Naive thymus-derived CD4-positive, alpha-beta T cell (primary cell): ENCODE measurements around the gene NDN. TPM values are rescaled to one million over a fixed set of nuclear protein-coding genes. Genes with fewer than 3 reads are reported as not detected.

ENCODE experiments used
- ATAC-seq: fragments of 150-1000 bp; cut with Tn5 transposase; 2 replicates; pipeline ENCODE4 v1.10.0; 2021; ENCODE audit warnings: mild to moderate bottlenecking, moderate library complexity
- CTCF ChIA-PET: fragments of 350-600 bp; sonication (Branson Sonifier 250); formaldehyde crosslinking; loops from one replicate; lab custom pipeline; 2021; ENCODE audit warnings: antibody characterized with exemption; lab: Charles Lee
- POLR2A ChIA-PET: fragments of 350-600 bp; sonication (Branson Sonifier 250); formaldehyde crosslinking; loops from one replicate; lab custom pipeline; 2021; ENCODE audit warnings: antibody characterized with exemption, inconsistent platforms; lab: Charles Lee
- DNase-seq, 9 donors: peaks; one replicate each; pipeline versions ENCODE4 v3.0.0 to v3.0.0-alpha.2; 2020 to 2022; ENCODE audit warnings: mixed read lengths in 1 of 9
- H3K27ac ChIP-seq: one replicate; pipeline ENCODE4 v1.7.0; 2013; ENCODE audit warnings: mild to moderate bottlenecking, low read depth, low read length, moderate library complexity
- H3K27me3 ChIP-seq, 2 donors: one replicate each; pipeline ENCODE4 v1.7.0; 2013; ENCODE audit warnings: low read length in 2 of 2, mild to moderate bottlenecking in 2 of 2, moderate library complexity in 2 of 2; ENCODE audit not compliant: control insufficient read depth in 2 of 2, insufficient read depth in 2 of 2
- H3K36me3 ChIP-seq, 3 experiments: 1 replicate in 2 of 3; 2 replicates in 1 of 3; pipeline ENCODE4 v1.7.0; 2013; ENCODE audit warnings: low read length in 3 of 3, mild to moderate bottlenecking in 3 of 3, moderate library complexity in 1 of 3; ENCODE audit not compliant: insufficient read depth in 3 of 3, control insufficient read depth in 2 of 3
- H3K4me1 ChIP-seq, 2 donors: one replicate each; pipeline ENCODE4 v1.7.0; 2013; ENCODE audit warnings: low read length in 2 of 2, mild to moderate bottlenecking in 2 of 2, moderate library complexity in 1 of 2; ENCODE audit not compliant: control insufficient read depth in 2 of 2, insufficient read depth in 2 of 2
- H3K4me3 ChIP-seq: 2 replicates; pipeline ENCODE4 v1.7.0; 2013; ENCODE audit warnings: mild to moderate bottlenecking, low read length
- H3K9me3 ChIP-seq, 3 experiments: 1 replicate in 2 of 3; 2 replicates in 1 of 3; pipeline ENCODE4 v1.7.0; 2013; ENCODE audit warnings: low read length in 3 of 3; ENCODE audit not compliant: control insufficient read depth in 2 of 3
- H3K27ac Mint-ChIP-seq, 9 donors: one replicate each; pipeline ENCODE4 v1.8.0; 2020 to 2022; ENCODE audit warnings: mixed read lengths in 9 of 9, mild to moderate bottlenecking in 8 of 9, moderate library complexity in 5 of 9, inconsistent platforms in 2 of 9
- H3K27me3 Mint-ChIP-seq, 5 donors: one replicate each; pipeline ENCODE4 v1.8.0; 2021 to 2022; ENCODE audit warnings: mixed read lengths in 5 of 5, mild to moderate bottlenecking in 1 of 5
- H3K36me3 Mint-ChIP-seq, 5 donors: one replicate each; pipeline ENCODE4 v1.8.0; 2020 to 2022; ENCODE audit warnings: mixed read lengths in 5 of 5, mild to moderate bottlenecking in 3 of 5, inconsistent platforms in 1 of 5
- H3K4me1 Mint-ChIP-seq, 7 donors: one replicate each; pipeline ENCODE4 v1.8.0; 2020 to 2022; ENCODE audit warnings: mixed read lengths in 7 of 7, mild to moderate bottlenecking in 3 of 7, inconsistent platforms in 1 of 7
- H3K4me3 Mint-ChIP-seq, 10 donors: one replicate each; pipeline ENCODE4 v1.8.0; 2020 to 2022; ENCODE audit warnings: mild to moderate bottlenecking in 10 of 10, mixed read lengths in 10 of 10, moderate library complexity in 6 of 10, inconsistent platforms in 2 of 10
- H3K9me3 Mint-ChIP-seq, 11 donors: one replicate each; pipeline ENCODE4 v1.8.0; 2020 to 2022; ENCODE audit warnings: mixed read lengths in 11 of 11, mild to moderate bottlenecking in 4 of 11, inconsistent platforms in 1 of 11, moderate library complexity in 1 of 11
- intact Hi-C, 2 donors: fragments of 100-400 bp; cut with micrococcal nuclease; formaldehyde crosslinking; loops; one replicate each; pipeline ENCODE4 v1.15.1; 2023
- polyA plus RNA-seq, 2 donors: library from polyadenylated mRNA; unstranded; fragments of 300-500 nt; fragmentation: Illumina TruSeq; gene quantifications; one replicate each; pipeline ENCODE4 v1.2.3, GENCODE V29; 2021
- total RNA-seq, 6 experiments: library from RNA in 5 of 6; stranded (reverse) in 5 of 6; gene quantifications; 1 replicate in 5 of 6; 2 replicates in 1 of 6; pipeline ENCODE4 v1.2.3 and lab custom pipeline; 2021 to 2026

The NDN gene
- total and polyA plus RNA-seq, 7 experiments from 2014 or later = 0.21 to 2.8 (median 0.56) TPM; not detected in 3

DNA sequence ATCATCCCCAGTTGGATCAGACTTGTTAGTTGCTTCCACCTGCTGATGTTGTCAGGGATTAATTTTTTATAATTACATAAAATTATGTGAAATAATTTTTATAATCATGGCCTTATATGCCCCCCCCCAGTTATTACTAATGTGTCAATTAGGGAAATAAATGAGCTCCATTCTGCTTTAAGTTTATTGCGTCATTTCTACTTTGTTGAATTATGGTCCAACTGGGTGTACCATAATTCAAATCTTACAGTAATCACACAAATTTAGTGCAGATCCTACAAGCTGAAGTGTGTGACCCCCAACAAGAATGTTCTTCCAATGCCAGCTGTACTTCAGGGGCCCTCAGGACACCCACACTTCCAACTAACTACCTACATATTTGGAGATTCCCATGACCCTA, 7.5 kb upstream of the NDN start:
- ChIA-PET POLR2A (no interaction called here), CTCF (no interaction called here)
- intact Hi-C loops = no loop called here
- Mint-ChIP-seq H3K4me3 (no peak overlapping the region), H3K27ac (no peak overlapping the region), H3K4me1 (peaks cover 0 to 3% (median 0%) of the 10 kb centered on the region in 7 donors), H3K36me3 (no peaks in the 10 kb centered on the region), H3K27me3 (peaks cover 0 to 4% (median 0%) of the 10 kb centered on the region in 5 donors), H3K9me3 (peaks cover 0 to 20% (median 0%) of the 10 kb centered on the region in 11 donors)
- Histone ChIP-seq H3K4me3 (no peak overlapping the region), H3K27ac (no peak overlapping the region), H3K36me3 (no peaks in the 10 kb centered on the region), H3K9me3 (no peaks in the 10 kb centered on the region), H3K4me1 (no peaks in the 10 kb centered on the region), H3K27me3 (no peaks in the 10 kb centered on the region)
- ATAC-seq (no peak), DNase-seq (no peak)

- H3K27ac ChIP-seq = no peak overlapping the region
- no peaks in the 10 kb centered on the region for H3K36me3 ChIP-seq
- no peak overlapping the region for H3K27ac Mint-ChIP-seq
- no peaks in the 10 kb centered on the region for H3K9me3 ChIP-seq
- CTCF ChIA-PET = no interaction called here
- intact Hi-C loops = no loop called here
- peaks cover 0 to 18% (median 0%) of the 10 kb centered on the region in 11 donors for H3K9me3 Mint-ChIP-seq
- H3K4me3 Mint-ChIP-seq = no peak overlapping the region
- no peaks in the 10 kb centered on the region for H3K36me3 Mint-ChIP-seq
- H3K4me3 ChIP-seq = no peak overlapping the region
- no peak for ATAC-seq
- DNase-seq = no peak
- no peaks in the 10 kb centered on the region for H3K27me3 ChIP-seq
- H3K4me1 Mint-ChIP-seq = peaks cover 0 to 3% (median 0%) of the 10 kb centered on the region in 7 donors
- H3K27me3 Mint-ChIP-seq = peaks cover 2 to 10% (median 4%) of the 10 kb centered on the region in 5 donors
- POLR2A ChIA-PET = no interaction called here
- no peaks in the 10 kb centered on the region for H3K4me1 ChIP-seq
These were observed 3.3 kb upstream of the NDN start for GRCh38 chr15:23690450-23690852.

DNA sequence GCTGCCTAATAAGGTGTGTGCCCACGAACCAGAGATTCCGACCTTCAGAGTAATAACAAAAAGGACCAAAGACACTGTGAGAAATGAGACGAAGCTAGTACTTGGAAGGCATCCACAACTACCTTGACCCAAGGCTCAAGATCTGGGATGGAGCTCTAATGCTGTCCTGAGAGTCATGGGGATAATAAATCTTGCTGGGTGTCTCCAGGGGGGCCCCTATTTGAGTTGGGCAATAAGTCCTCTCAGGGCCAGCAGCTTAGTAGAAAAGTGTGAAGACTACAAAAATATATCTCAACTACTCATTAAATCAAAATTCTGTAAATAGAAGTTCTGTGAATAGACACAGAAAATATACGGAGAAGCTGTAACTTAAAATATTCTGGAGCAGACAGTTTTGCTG, 2.9 kb upstream of the NDN start:
- intact Hi-C loops = no loop called here
- POLR2A ChIA-PET = no interaction called here
- CTCF ChIA-PET = no interaction called here
- no peak for DNase-seq
- Histone ChIP-seq H3K27me3 (no peaks in the 10 kb centered on the region), H3K4me3 (no peak overlapping the region), H3K4me1 (no peaks in the 10 kb centered on the region), H3K9me3 (no peaks in the 10 kb centered on the region), H3K36me3 (no peaks in the 10 kb centered on the region), H3K27ac (no peak overlapping the region)
- H3K27ac Mint-ChIP-seq = no peak overlapping the region
- H3K4me3 Mint-ChIP-seq = no peak overlapping the region
- ATAC-seq = no peak
- H3K9me3 Mint-ChIP-seq = peaks cover 0 to 14% (median 0%) of the 10 kb centered on the region in 11 donors
- H3K4me1 Mint-ChIP-seq = peaks cover 0 to 3% (median 0%) of the 10 kb centered on the region in 7 donors
- H3K27me3 Mint-ChIP-seq = peaks cover 2 to 10% (median 4%) of the 10 kb centered on the region in 5 donors
- H3K36me3 Mint-ChIP-seq = no peaks in the 10 kb centered on the region

DNA sequence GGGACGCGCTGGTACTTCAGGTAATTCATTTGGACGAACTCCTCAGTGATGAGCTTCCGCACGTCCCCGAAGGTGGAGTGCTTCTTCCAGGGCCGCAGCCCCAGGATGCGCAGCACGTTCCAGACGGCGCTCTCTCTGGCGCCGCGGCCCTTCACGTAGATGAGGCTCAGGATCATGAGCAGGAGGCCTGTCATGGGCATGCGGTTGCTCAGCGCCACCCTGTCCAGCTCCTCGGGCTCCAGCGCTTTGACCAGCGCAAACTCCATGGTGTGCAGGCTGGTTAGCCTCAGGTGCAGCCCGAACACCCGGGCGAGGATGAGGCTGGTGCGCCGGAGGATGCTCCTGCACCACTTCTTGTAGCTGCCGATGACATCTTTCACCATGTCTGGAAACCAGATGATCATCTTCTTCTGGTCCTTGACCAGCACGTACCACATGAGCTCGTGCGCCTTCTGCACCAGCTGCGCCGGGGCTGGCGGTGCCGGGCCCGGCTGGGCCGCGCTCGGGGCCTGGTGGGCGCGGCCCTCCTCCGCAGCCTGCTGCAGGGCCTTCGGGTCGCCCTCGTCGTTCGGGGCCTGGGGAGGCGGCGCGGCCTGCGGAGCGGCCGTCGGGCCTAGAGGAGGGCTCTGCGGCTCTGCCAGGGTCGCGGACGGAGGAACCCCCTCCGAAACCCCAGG, 501 bp downstream of the NDN start:
- intact Hi-C loops = no loop called here
- Mint-ChIP-seq H3K4me1 (peaks cover 0 to 3% (median 0%) of the 10 kb centered on the region in 7 donors), H3K27ac (no peak overlapping the region), H3K27me3 (peaks cover 2 to 6% (median 4%) of the 10 kb centered on the region in 5 donors), H3K9me3 (peaks cover 0 to 7% (median 4%) of the 10 kb centered on the region in 11 donors), H3K4me3 (no peak overlapping the region), H3K36me3 (no peaks in the 10 kb centered on the region)
- H3K4me3 ChIP-seq = no peak overlapping the region
- ChIA-PET POLR2A (no interaction called here), CTCF (no interaction called here)
- DNase-seq = no peak
- H3K27ac ChIP-seq = no peak overlapping the region
- no peaks in the 10 kb centered on the region for H3K36me3 ChIP-seq
- ATAC-seq = no peak
- H3K9me3 ChIP-seq = no peaks in the 10 kb centered on the region
- no peaks in the 10 kb centered on the region for H3K4me1 ChIP-seq
- H3K27me3 ChIP-seq = no peaks in the 10 kb centered on the region

- Histone ChIP-seq H3K9me3 (no peaks in the 10 kb centered on the region), H3K4me1 (no peaks in the 10 kb centered on the region), H3K27me3 (no peaks in the 10 kb centered on the region), H3K4me3 (no peak overlapping the region), H3K36me3 (no peaks in the 10 kb centered on the region), H3K27ac (no peak overlapping the region)
- no peak overlapping the region for H3K27ac Mint-ChIP-seq
- ATAC-seq = no peak
- intact Hi-C loops = no loop called here
- H3K9me3 Mint-ChIP-seq = peaks cover 0 to 3% (median 0%) of the 10 kb centered on the region in 11 donors
- H3K4me3 Mint-ChIP-seq = no peak overlapping the region
- no peak for DNase-seq
- POLR2A ChIA-PET = no interaction called here
- H3K4me1 Mint-ChIP-seq = no peaks in the 10 kb centered on the region
- H3K36me3 Mint-ChIP-seq = no peaks in the 10 kb centered on the region
- CTCF ChIA-PET = no interaction called here
- H3K27me3 Mint-ChIP-seq = peaks cover 0 to 6% (median 0%) of the 10 kb centered on the region in 5 donors
These were observed 15.6 kb downstream of the NDN start for GRCh38 chr15:23671481-23671880.

DNA sequence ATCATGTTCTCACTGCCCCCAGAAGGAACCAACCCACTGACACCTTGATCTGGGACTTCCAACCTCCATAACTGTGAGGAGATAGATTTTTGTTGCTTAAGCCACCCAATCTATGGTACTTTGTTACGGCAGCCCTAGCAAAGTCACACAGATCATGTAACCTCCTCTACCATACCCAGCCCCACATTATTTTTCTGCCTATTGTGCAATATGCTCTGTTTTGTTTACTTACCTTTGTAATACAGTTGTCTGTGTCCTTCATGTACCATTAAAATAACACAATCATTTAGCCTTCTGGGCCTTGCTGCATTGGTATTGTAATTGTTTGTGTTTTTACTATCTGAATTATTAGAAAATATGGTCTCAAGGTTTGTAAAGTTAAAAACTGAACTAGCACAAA, 16.1 kb downstream of the NDN start:
- CTCF ChIA-PET = no interaction called here
- Mint-ChIP-seq H3K4me1 (no peaks in the 10 kb centered on the region), H3K4me3 (no peak overlapping the region), H3K27ac (no peak overlapping the region), H3K27me3 (peaks cover 0 to 6% (median 0%) of the 10 kb centered on the region in 5 donors), H3K36me3 (no peaks in the 10 kb centered on the region), H3K9me3 (peaks cover 0 to 3% (median 0%) of the 10 kb centered on the region in 11 donors)
- no peak overlapping the region for H3K4me3 ChIP-seq
- no peaks in the 10 kb centered on the region for H3K36me3 ChIP-seq
- DNase-seq = no peak
- H3K27ac ChIP-seq = no peak overlapping the region
- POLR2A ChIA-PET = no interaction called here
- no peak for ATAC-seq
- no peaks in the 10 kb centered on the region for H3K27me3 ChIP-seq
- no peaks in the 10 kb centered on the region for H3K9me3 ChIP-seq
- intact Hi-C loops = no loop called here
- H3K4me1 ChIP-seq = no peaks in the 10 kb centered on the region

- Histone ChIP-seq H3K4me1 (no peaks in the 10 kb centered on the region), H3K4me3 (no peak overlapping the region), H3K27me3 (no peaks in the 10 kb centered on the region), H3K27ac (no peak overlapping the region), H3K36me3 (no peaks in the 10 kb centered on the region), H3K9me3 (no peaks in the 10 kb centered on the region)
- ATAC-seq = no peak
- intact Hi-C loops = no loop called here
- peaks cover 0 to 3% (median 0%) of the 10 kb centered on the region in 11 donors for H3K9me3 Mint-ChIP-seq
- no peak overlapping the region for H3K27ac Mint-ChIP-seq
- no peak overlapping the region for H3K4me3 Mint-ChIP-seq
- no peak for DNase-seq
- no peaks in the 10 kb centered on the region for H3K36me3 Mint-ChIP-seq
- POLR2A ChIA-PET = interaction anchor here (0.6 kb wide), 1 partner anchor 108 kb away, joined by 3 read pairs; no protein-coding TSS in a partner anchor
- H3K4me1 Mint-ChIP-seq = no peaks in the 10 kb centered on the region
- no peaks in the 10 kb centered on the region for H3K27me3 Mint-ChIP-seq
- CTCF ChIA-PET = no interaction called here
These were observed 23.9 kb downstream of the NDN start for GRCh38 chr15:23663232-23663631.
